ENCODE measurements around the gene LAS1L. TPM values are rescaled to one million over a fixed set of nuclear protein-coding genes. Genes with fewer than 3 reads are reported as not detected.

Gene LAS1L
- total and polyA plus RNA-seq, 9 of the 15 experiments (the other 6 are each of a cell fraction or from before 2014, with no cell fraction given) = 43.3 to 119 (median 86.4) TPM

DNA sequence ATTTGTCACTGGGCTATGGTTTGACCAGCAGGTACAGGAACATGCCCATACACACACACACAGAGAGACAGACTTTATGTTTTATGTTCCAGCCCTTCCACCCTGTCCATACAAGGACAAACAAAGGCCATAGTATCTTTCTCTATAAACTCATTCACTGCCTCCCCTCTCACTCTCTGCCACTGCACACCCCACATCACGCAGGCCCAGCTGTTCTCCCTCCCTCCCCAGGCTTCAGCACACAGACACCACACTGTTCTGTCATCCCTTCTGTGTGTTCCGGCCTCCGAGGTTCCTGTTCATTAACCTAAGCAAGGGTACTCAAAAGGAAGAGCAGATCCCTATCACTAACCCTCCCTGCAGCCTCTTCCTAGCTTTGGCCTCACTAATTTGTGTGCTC, 17.8 kb downstream of the LAS1L start (continued):
- no peak for TF ChIP-seq ZNF668 (CRISPR knock-in tag; IDR thresholded peaks at IDR 0.05)
- no peak for TF ChIP-seq TAF7 (tag; IDR thresholded peaks at IDR 0.05)
- TF ChIP-seq, protein P1, sequence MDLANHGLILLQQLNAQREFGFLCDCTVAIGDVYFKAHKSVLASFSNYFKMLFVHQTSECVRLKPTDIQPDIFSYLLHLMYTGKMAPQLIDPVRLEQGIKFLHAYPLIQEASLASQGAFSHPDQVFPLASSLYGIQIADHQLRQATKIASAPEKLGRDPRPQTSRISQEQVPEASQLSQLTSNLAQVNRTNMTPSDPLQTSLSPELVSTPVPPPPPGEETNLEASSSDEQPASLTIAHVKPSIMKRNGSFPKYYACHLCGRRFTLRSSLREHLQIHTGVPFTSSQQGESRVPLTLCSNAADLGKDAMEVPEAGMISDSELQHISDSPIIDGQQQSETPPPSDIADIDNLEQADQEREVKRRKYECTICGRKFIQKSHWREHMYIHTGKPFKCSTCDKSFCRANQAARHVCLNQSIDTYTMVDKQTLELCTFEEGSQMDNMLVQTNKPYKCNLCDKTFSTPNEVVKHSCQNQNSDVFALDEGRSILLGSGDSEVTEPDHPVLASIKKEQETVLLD (IDR thresholded peaks at IDR 0.05) = no peak
- no peak for TF ChIP-seq SRSF1 (IDR thresholded peaks at IDR 0.05; ENCODE audit: low read depth, low read length)
- no peak for TF ChIP-seq ZNF224 (CRISPR knock-in tag; IDR thresholded peaks at IDR 0.05)
- TF ChIP-seq HDAC6 (IDR thresholded peaks at IDR 0.05; ENCODE audit: low read depth, low read length) = no peak

DNA sequence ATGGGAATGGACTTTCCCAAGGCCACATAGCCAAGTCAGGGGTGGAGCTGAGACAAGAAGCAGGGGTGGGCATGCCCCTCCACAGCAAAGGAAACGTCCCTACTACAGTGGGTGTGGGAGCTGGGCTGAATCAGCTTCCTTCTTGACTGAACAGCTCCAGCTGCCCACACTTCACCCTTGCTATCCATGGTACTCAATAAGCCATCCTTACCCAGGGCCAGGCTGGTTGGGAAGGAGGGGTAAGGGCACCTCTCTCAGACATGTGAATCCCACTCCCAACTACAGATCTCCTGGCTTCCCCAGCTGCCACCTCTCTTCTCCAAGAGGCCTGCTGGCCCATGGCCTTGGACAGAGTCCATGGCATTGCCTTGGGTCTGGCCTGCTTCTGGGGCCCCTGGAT, 21.0 kb downstream of the LAS1L start:
- Histone ChIP-seq H3K36me3 (ENCODE audit: control insufficient read depth, insufficient read depth, low read length) (peaks cover 83% of the 10 kb centered on the region), H3K4me2 (ENCODE audit: insufficient read depth, low read length) (no peak overlapping the region), H3K79me2 (ENCODE audit: control insufficient read depth, insufficient read depth, low read length) (no peaks in the 10 kb centered on the region), H3K4me3 (no peak overlapping the region), H3K9me1 (ENCODE audit: control insufficient read depth, insufficient read depth, low read length) (no peaks in the 10 kb centered on the region), H2AFZ (ENCODE audit: low read depth, low read length) (no peak overlapping the region), H3K27me3 (ENCODE audit: control insufficient read depth in 2 of 2, insufficient read depth in 2 of 2, low read length in 2 of 2) (no peaks in the 10 kb centered on the region), H4K20me1 (replicated peaks; ENCODE audit: control insufficient read depth, insufficient read depth, low read length) (no peaks in the 10 kb centered on the region), H3K27ac (ENCODE audit: extremely low read depth, low read depth, low read length) (no peak overlapping the region), H3K9me3 (replicated peaks; ENCODE audit: control insufficient read depth, insufficient read depth, low read depth, low read length) (no peaks in the 10 kb centered on the region), H3K4me1 (replicated peaks in 1 of 2; ENCODE audit: control insufficient read depth in 2 of 2, insufficient read depth in 2 of 2, low read length in 2 of 2) (no peaks in the 10 kb centered on the region), H3K9ac (ENCODE audit: insufficient read depth in 1 of 2, low read depth in 2 of 2, low read length in 2 of 2) (no peak overlapping the region)
- in situ Hi-C loops (cut with MboI) = no loop called here
- ATAC-seq (no peak), FAIRE-seq (no peak), DNase-seq (ENCODE audit: extremely low read depth in 1 of 4, low spot score in 3 of 4) (no peak)
- ChIA-PET CTCF (ENCODE audit: low intra/inter-chr PET ratio) (no interaction called here), POLR2A (interaction anchor here (0.6 to 1.4 kb wide), 2 partner anchors 13 to 646 kb away, joined by 3 read pairs; no protein-coding TSS in a partner anchor)
- no CpG with 5 or more reads among the region's 1 CpG for WGBS (ENCODE audit: insufficient coverage, low coverage, missing lambda C conversion rate)
- BruUV-seq (replicated peaks) = no TSS peak
- intact Hi-C loops (cut with micrococcal nuclease) = no loop called here
- TF ChIP-seq HNRNPK (IDR thresholded peaks at IDR 0.05; ENCODE audit: low read depth, low read length, poor library complexity, severe bottlenecking) = no peak
- no peak for TF ChIP-seq CREB1 (IDR thresholded peaks at IDR 0.05)
- TF ChIP-seq CREB1 (CRISPR knock-in tag; IDR thresholded peaks at IDR 0.05) = no peak
- TF ChIP-seq EP300 (IDR thresholded peaks at IDR 0.05; ENCODE audit: low read length) = no peak
